GM13976 (cell line): ENCODE results near the gene BORCS5.

Experiments
- DNase-seq: peaks from one replicate; pipeline ENCODE4 v3.0.0; 2012; ENCODE audit warnings: low spot score
- CTCF ChIP-seq: IDR thresholded peaks from 2 replicates; pipeline ENCODE4 v1.5.1; 2012; ENCODE audit warnings: borderline replicate concordance, mild to moderate bottlenecking; ENCODE audit not compliant: insufficient read depth; ENCODE audit errors: extremely low read depth, missing control alignments, control extremely low read depth
- in situ Hi-C: fragments of 300-500 bp; cut with MboI; formaldehyde crosslinking; loops from one replicate; pipeline ENCODE4 v1.12.0; 2022; ENCODE audit warnings: low sequenced_read_pairs, mixed read lengths, inconsistent platforms; ENCODE audit not compliant: unreplicated experiment

Gene BORCS5

GRCh38 chr12:12451098-12451497, 94.2 kb downstream of the BORCS5 start:
- no peak for DNase-seq
- TF ChIP-seq CTCF = no peak

GRCh38 chr12:12452326-12452902, 95.5 kb downstream of the BORCS5 start:
- in situ Hi-C loops = no loop called here
- DNase-seq = no peak
- no peak for TF ChIP-seq CTCF

More at GRCh38 chr12:12451098-12451497, 94.2 kb downstream of the BORCS5 start:
- in situ Hi-C loops = no loop called here

- no peak for TF ChIP-seq CTCF
- DNase-seq = no peak
- in situ Hi-C loops = no loop called here
Measured at GRCh38 chr12:12453635-12454034, 96.8 kb downstream of the BORCS5 start.

GRCh38 chr12:12454315-12454714, 97.4 kb downstream of the BORCS5 start:
- in situ Hi-C loops = no loop called here
- no peak for DNase-seq
- TF ChIP-seq CTCF = no peak

GRCh38 chr12:12456637-12457036, 99.8 kb downstream of the BORCS5 start:
- in situ Hi-C loops = no loop called here
- no peak for DNase-seq
- no peak for TF ChIP-seq CTCF

- no peak for TF ChIP-seq CTCF
- in situ Hi-C loops = no loop called here
- DNase-seq = no peak
Measured at GRCh38 chr12:12460935-12461922, 104.4 kb downstream of the BORCS5 start.
